MM.1S (cell line): ENCODE measurements around the gene IZUMO1R.

ENCODE experiments used
- DNase-seq: peaks from one replicate; pipeline ENCODE4 v3.0.0-alpha.2; 2015
- H2AFZ ChIP-seq: fragments of 300-600 bp; sonication (generic); 2 replicates; pipeline ENCODE4 v1.6.0; 2016; ENCODE audit warnings: antibody characterized with exemption, low read length
- H3F3A ChIP-seq: fragments of 300-600 bp; sonication (generic); 2 replicates; pipeline ENCODE4 v1.6.1; 2016; ENCODE audit warnings: mild to moderate bottlenecking, antibody characterized with exemption, low read length, moderate library complexity, mixed read lengths; ENCODE audit not compliant: insufficient read depth
- H3K27ac ChIP-seq: fragments of 300-600 bp; sonication (generic); 2 replicates; pipeline ENCODE4 v1.5.1; 2016; ENCODE audit warnings: mild to moderate bottlenecking, low read length
- H3K27me3 ChIP-seq: fragments of 300-600 bp; sonication (generic); replicated peaks from 2 replicates; pipeline ENCODE4 v1.6.0; 2016; ENCODE audit warnings: low read length; ENCODE audit not compliant: insufficient read depth
- H3K36me3 ChIP-seq: fragments of 300-600 bp; sonication (generic); replicated peaks from 2 replicates; pipeline ENCODE4 v1.6.1; 2016; ENCODE audit warnings: mild to moderate bottlenecking, low read length, mixed read lengths; ENCODE audit not compliant: insufficient read depth
- H3K4me1 ChIP-seq: fragments of 300-600 bp; sonication (generic); 2 replicates; pipeline ENCODE4 v1.6.1; 2016; ENCODE audit warnings: low read length, mixed read lengths
- H3K4me2 ChIP-seq: fragments of 300-600 bp; sonication (generic); 2 replicates; pipeline ENCODE4 v1.6.0; 2016; ENCODE audit warnings: low read depth, low read length
- H3K4me3 ChIP-seq: fragments of 300-600 bp; sonication (generic); 2 replicates; pipeline ENCODE4 v1.5.1; 2016; ENCODE audit warnings: low read length, mixed read lengths
- H3K79me2 ChIP-seq: fragments of 300-600 bp; sonication (generic); 2 replicates; pipeline ENCODE4 v1.6.1; 2016; ENCODE audit warnings: mixed run types, low read length, mixed read lengths
- H3K9ac ChIP-seq: fragments of 300-600 bp; sonication (generic); 2 replicates; pipeline ENCODE4 v1.6.1; 2016; ENCODE audit warnings: low read length, mixed read lengths
- H3K9me2 ChIP-seq: fragments of 300-600 bp; sonication (generic); replicated peaks from 2 replicates; pipeline ENCODE4 v1.6.1; 2016; ENCODE audit warnings: mild to moderate bottlenecking, low read length, mixed read lengths; ENCODE audit not compliant: insufficient read depth
- H3K9me3 ChIP-seq: fragments of 300-600 bp; sonication (generic); replicated peaks from 2 replicates; pipeline ENCODE4 v1.6.1; 2016; ENCODE audit warnings: mild to moderate bottlenecking, low read length, mixed read lengths; ENCODE audit not compliant: insufficient read depth
- H4K20me1 ChIP-seq: fragments of 300-600 bp; sonication (generic); 2 replicates; pipeline ENCODE4 v1.6.1; 2016; ENCODE audit warnings: mild to moderate bottlenecking, low read length, moderate library complexity, mixed read lengths; ENCODE audit not compliant: insufficient read depth
- EZH2 ChIP-seq: fragments of 300-600 bp; sonication (generic); optimal IDR thresholded peaks from 2 replicates; pipeline ENCODE3; 2017; ENCODE audit warnings: low read depth, mild to moderate bottlenecking, antibody characterized with exemption, low read length, mixed read lengths
- EZH2phosphoT487 ChIP-seq: fragments of 300-600 bp; sonication (generic); IDR thresholded peaks from 2 replicates; pipeline ENCODE4 v1.6.1; 2018; ENCODE audit warnings: antibody characterized with exemption, low read length
- TF ChIP-seq, protein P1 (sequence below): fragments of 300-600 bp; sonication (generic); IDR thresholded peaks from 2 replicates; pipeline ENCODE4 v1.5.1; 2016; ENCODE audit warnings: antibody characterized with exemption, low read length, mixed read lengths

Gene IZUMO1R

DNA sequence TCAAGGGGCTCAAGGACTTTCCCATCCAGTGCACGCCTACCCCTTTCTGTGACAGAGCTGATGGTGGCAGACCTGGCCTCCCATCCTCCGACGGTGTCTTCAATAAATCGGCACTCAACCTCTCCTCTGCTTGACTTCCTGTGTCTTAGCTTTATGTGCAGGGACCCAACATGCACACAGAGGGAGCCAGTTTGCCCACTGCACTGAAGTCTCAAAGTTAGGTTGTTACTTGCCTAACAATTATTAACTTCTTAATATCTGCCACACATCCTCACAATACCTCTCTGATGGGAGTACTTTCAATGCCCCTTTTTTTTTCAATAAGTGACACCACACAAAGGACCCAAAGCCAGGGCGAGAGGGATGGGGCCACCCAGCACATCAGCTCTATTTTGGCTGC lies 3.6 kb downstream of the IZUMO1R start:
- Histone ChIP-seq H3K4me2 (no peak overlapping the region), H3K4me3 (no peak overlapping the region), H2AFZ (no peak overlapping the region), H4K20me1 (no peaks in the 10 kb centered on the region), H3K36me3 (no peaks in the 10 kb centered on the region), H3K79me2 (no peaks in the 10 kb centered on the region), H3F3A (no peaks in the 10 kb centered on the region), H3K9ac (no peak overlapping the region), H3K9me3 (no peaks in the 10 kb centered on the region), H3K27me3 (no peaks in the 10 kb centered on the region), H3K4me1 (no peaks in the 10 kb centered on the region), H3K27ac (no peak overlapping the region), H3K9me2 (no peaks in the 10 kb centered on the region)
- no peak for TF ChIP-seq EZH2
- no peak for TF ChIP-seq EZH2phosphoT487
- TF ChIP-seq, protein P1, sequence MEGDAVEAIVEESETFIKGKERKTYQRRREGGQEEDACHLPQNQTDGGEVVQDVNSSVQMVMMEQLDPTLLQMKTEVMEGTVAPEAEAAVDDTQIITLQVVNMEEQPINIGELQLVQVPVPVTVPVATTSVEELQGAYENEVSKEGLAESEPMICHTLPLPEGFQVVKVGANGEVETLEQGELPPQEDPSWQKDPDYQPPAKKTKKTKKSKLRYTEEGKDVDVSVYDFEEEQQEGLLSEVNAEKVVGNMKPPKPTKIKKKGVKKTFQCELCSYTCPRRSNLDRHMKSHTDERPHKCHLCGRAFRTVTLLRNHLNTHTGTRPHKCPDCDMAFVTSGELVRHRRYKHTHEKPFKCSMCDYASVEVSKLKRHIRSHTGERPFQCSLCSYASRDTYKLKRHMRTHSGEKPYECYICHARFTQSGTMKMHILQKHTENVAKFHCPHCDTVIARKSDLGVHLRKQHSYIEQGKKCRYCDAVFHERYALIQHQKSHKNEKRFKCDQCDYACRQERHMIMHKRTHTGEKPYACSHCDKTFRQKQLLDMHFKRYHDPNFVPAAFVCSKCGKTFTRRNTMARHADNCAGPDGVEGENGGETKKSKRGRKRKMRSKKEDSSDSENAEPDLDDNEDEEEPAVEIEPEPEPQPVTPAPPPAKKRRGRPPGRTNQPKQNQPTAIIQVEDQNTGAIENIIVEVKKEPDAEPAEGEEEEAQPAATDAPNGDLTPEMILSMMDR: no peak
- no peak for DNase-seq

DNA sequence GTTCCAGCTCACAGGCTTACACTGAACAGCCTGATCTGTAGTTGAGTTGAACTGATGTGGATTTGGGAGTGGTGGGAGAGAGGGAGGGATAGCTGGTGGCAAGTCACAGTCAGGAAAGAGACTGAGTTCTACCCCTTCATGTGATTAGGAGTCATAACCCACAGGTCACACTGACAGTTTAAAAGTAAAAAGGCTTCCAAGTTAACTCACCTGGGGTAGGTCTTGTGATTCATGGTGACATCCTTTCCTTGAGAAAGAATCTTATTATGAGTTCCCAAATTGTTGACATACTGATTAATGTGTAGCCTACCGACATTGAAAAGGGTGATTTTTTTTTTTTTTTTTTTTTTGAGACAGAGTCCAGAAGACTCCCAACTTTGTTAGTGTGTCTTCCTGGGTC lies 5.4 kb downstream of the IZUMO1R start:
- Histone ChIP-seq H3K79me2 (no peaks in the 10 kb centered on the region), H3K9ac (no peak overlapping the region), H3K9me2 (no peaks in the 10 kb centered on the region), H3K4me1 (no peaks in the 10 kb centered on the region), H3F3A (no peaks in the 10 kb centered on the region), H3K4me3 (no peak overlapping the region), H4K20me1 (no peaks in the 10 kb centered on the region), H3K27me3 (no peaks in the 10 kb centered on the region), H3K4me2 (no peak overlapping the region), H3K27ac (no peak overlapping the region), H3K9me3 (no peaks in the 10 kb centered on the region), H2AFZ (no peak overlapping the region), H3K36me3 (no peaks in the 10 kb centered on the region)
- DNase-seq: no peak
- TF ChIP-seq EZH2phosphoT487 (no peak), EZH2 (no peak)
- TF ChIP-seq, protein P1: no peak

DNA sequence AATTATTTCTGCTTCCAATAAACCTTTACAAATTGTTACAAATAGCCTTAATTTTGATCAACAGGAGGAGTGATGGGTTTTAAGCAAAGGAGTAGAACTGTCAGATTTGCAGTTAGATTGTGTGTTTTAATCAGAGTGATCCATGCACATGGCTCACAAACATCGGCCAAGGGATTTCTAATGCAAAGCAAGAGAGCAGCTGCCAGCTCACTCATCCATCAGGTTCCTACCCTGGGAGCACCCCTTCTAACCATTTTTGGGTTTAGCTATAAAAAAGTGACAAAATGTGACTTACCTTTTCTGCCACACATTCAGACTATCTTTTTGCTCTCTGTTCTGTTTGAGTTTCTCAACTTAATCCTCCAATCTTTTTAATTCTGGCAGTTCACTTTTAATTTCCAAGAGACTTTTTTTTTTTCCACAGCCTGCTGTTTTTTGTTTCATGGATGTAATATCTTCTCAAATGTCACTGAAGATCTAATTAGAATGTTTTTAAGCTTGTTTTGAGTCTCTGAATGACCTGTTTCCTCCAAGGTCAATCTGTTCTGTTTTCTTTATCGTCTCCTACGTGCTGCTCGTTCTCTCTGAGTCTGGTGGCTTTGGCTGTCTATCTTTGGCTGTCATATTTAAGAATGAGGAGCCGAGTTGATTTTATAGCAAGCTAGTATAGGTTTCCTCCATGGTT lies 6.0 kb downstream of the IZUMO1R start:
- Histone ChIP-seq H3K9me2 (no peaks in the 10 kb centered on the region), H3K36me3 (no peaks in the 10 kb centered on the region), H3K4me2 (no peak overlapping the region), H3K4me1 (no peaks in the 10 kb centered on the region), H2AFZ (no peak overlapping the region), H4K20me1 (no peaks in the 10 kb centered on the region), H3K9me3 (no peaks in the 10 kb centered on the region), H3K79me2 (no peaks in the 10 kb centered on the region), H3F3A (no peaks in the 10 kb centered on the region), H3K9ac (no peak overlapping the region), H3K27me3 (no peaks in the 10 kb centered on the region), H3K4me3 (no peak overlapping the region), H3K27ac (no peak overlapping the region)
- DNase-seq: no peak
- TF ChIP-seq, protein P1: no peak
- TF ChIP-seq EZH2: no peak
- no peak for TF ChIP-seq EZH2phosphoT487
